ENCODE data around the gene PDF. TPM values are rescaled to one million over a fixed set of nuclear protein-coding genes. Genes with fewer than 3 reads are reported as not detected.

Gene PDF
- total RNA-seq, 3 donors from 2014 or later (not counting 1 experiment from before 2014, with no cell fraction given) = 3.0 to 5.7 (median 4.6) TPM

DNA sequence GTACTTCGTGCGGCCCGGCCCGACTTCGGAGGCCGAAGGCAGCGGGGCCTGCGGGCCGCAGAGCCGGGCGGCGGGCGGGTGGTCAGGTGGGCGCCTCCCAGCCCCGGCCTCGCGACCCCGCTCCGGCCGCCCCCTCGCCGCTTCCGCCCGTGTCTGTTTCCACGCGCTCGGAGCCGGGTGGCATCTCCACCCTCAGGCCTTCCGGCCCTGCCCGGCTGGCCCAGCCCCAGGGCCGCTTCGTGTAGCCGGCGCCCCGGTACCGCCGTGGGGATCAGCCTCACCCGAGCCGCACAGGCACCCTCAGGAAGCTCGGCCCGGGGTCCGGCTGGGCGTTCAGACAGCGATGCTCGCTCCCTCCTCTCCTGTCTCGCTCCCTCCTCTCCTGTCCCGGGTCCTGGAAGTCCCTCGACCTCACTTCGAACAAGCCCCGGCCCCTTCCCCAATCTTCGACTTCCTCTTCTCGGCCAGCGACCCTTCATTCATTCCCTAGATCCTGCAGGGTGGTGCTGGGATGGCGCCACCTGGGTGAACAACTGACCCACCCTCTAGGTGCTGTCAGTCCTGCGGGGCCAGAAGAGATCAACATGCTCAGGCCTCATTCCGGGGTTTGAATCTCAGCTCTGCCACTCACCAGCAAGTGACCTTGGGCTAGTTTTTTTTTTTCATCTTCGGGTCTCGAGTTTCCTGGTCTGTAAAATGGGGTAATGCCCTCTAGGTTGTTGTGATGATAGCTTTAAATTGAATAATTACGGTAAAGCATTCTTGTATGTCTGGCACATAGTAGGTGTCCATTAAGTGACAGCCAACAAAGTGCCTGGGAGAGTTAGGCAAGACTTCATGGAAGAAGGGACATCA, 18.6 kb downstream of the PDF start:
- TF ChIP-seq, protein P1, sequence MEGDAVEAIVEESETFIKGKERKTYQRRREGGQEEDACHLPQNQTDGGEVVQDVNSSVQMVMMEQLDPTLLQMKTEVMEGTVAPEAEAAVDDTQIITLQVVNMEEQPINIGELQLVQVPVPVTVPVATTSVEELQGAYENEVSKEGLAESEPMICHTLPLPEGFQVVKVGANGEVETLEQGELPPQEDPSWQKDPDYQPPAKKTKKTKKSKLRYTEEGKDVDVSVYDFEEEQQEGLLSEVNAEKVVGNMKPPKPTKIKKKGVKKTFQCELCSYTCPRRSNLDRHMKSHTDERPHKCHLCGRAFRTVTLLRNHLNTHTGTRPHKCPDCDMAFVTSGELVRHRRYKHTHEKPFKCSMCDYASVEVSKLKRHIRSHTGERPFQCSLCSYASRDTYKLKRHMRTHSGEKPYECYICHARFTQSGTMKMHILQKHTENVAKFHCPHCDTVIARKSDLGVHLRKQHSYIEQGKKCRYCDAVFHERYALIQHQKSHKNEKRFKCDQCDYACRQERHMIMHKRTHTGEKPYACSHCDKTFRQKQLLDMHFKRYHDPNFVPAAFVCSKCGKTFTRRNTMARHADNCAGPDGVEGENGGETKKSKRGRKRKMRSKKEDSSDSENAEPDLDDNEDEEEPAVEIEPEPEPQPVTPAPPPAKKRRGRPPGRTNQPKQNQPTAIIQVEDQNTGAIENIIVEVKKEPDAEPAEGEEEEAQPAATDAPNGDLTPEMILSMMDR (IDR thresholded peaks at IDR 0.05) = no peak
- peak; percentile 37 to 59 (median 52) for ATAC-seq

DNA sequence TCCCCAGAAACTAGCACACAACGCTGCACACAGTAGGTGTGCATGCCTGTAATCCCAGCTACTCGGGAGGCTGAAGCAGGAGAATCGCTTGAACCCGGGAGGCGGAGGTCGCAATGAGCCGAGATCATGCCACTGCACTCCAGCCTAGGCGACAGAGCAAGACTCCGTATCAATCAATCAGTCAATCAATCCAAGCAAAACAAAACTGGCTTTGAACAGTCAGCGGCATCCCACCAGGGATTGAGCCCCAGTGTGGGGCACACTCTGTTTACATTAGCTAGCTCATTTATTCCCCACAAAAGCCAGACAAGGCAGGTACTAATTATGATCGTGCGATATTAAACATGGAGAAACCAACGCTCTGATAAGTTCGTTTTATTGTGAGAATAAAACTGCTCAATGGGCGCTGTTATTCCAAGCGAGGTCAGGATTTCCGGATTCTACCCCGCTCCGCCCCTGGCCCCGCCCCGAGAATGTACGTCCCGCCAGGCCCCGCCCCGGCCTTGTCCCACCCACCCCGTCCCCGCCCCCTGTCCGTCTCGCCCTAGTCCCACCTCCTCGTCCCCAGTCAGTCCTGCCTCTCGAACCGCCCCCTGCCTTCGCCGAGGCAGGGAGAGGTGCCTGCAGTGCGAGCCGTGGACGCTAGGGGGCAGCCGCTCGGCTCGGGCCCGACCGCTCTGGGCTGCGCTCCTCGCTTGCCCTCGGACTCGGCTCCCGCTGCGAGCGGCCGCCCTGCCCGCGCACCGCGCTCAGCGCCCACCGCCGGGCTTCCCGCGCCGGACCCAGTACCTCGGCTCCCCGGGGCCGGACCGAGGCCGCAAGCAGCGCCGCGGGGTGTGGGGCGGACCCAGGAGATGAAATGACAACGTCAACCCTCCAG, 19.5 kb downstream of the PDF start, which contains the start of gene VPS4A:
Gene VPS4A (plus strand): TSS at position 698 of the 880 bp plus-strand sequence. CDS start 162 bp downstream, at position 860.
- H3K4me1 ChIP-seq (ENCODE audit: control insufficient read depth, insufficient read depth, low read length) = peaks cover 20% of the 10 kb centered on the region
- H3K36me3 ChIP-seq (ENCODE audit: control insufficient read depth, insufficient read depth, low read length) = peaks cover 14% of the 10 kb centered on the region
- peak; percentile 98 for DNase-seq
- no peaks in the 10 kb centered on the region for H3K27me3 ChIP-seq (ENCODE audit: control insufficient read depth, insufficient read depth, low read length)
- peak within 1 kb of the TSS; percentile 98 for H3K4me3 Mint-ChIP-seq
- TF ChIP-seq, protein P1 (IDR thresholded peaks at IDR 0.05) = peak; percentile 85
- no peaks in the 10 kb centered on the region for H3K27me3 Mint-ChIP-seq (ENCODE audit: low read depth in 2 of 2)
- 10% methylated on average over 67 of the region's 70 CpGs for WGBS (ENCODE audit: insufficient coverage)
- ATAC-seq = peak; percentile 95 to 100 (median 97)
- peak within 1 kb of the TSS; percentile 78 for H3K27ac ChIP-seq (ENCODE audit: low read length)
- H3K9me3 ChIP-seq (ENCODE audit: control insufficient read depth, insufficient read depth, low read length) = no peaks in the 10 kb centered on the region
- no peaks in the 10 kb centered on the region for H3K36me3 Mint-ChIP-seq
- no peaks in the 10 kb centered on the region for H3K9me3 Mint-ChIP-seq
- intact Hi-C loops (cut with micrococcal nuclease) = loop anchor here (1.0 kb wide), 1 partner anchor 28 kb away; the partner anchor contains the start of genes COG8 and NIP7
- H3K4me1 Mint-ChIP-seq = peaks cover 21 to 32% of the 10 kb centered on the region in 2 donors
- H3K4me3 ChIP-seq (ENCODE audit: low read length) = peak within 1 kb of the TSS; percentile 55
- peak within 1 kb of the TSS; percentile 90 to 93 for H3K27ac Mint-ChIP-seq

More for the DNA sequence above, 18.6 kb downstream of the PDF start:
- H3K4me1 ChIP-seq (ENCODE audit: control insufficient read depth, insufficient read depth, low read length) = peaks cover 20% of the 10 kb centered on the region
- Mint-ChIP-seq H3K36me3 (no peaks in the 10 kb centered on the region), H3K4me3 (peak overlapping the region; percentile 98), H3K9me3 (no peaks in the 10 kb centered on the region), H3K27me3 (ENCODE audit: low read depth in 2 of 2) (no peaks in the 10 kb centered on the region), H3K27ac (peak overlapping the region; percentile 90 to 93), H3K4me1 (peaks cover 15 to 32% of the 10 kb centered on the region in 2 donors)
- H3K4me3 ChIP-seq (ENCODE audit: low read length) = peak overlapping the region; percentile 49
- peak overlapping the region; percentile 53 for H3K27ac ChIP-seq (ENCODE audit: low read length)
- DNase-seq = peak in 1 of 2 donors; percentile 61
- WGBS (ENCODE audit: insufficient coverage) = 2% methylated on average over 59 of the region's 59 CpGs
- no peaks in the 10 kb centered on the region for H3K27me3 ChIP-seq (ENCODE audit: control insufficient read depth, insufficient read depth, low read length)
- intact Hi-C loops (cut with micrococcal nuclease) = loop anchor here (1.0 kb wide), 1 partner anchor 28 kb away; the partner anchor contains the start of genes COG8 and NIP7
- H3K9me3 ChIP-seq (ENCODE audit: control insufficient read depth, insufficient read depth, low read length) = no peaks in the 10 kb centered on the region
- peaks cover 22% of the 10 kb centered on the region for H3K36me3 ChIP-seq (ENCODE audit: control insufficient read depth, insufficient read depth, low read length)

DNA sequence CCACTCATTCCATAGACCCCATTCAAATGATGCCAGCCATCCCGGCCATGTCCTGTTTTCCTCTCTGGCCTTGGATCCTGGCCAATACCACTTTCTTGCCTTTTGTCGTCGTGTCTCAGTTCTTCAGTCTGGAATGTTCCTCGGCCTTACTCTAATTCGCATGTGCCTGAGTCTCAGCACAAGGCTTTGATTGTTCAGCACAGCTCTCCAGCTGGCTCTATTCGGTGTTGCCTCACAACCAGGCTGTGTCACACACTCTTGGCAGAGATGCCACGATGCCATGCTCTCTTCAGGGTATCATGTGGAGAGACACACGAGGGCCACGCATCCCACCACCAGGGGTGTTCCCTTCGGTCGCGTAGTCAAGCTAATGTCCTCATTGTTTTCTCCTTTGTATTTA, 21.1 kb downstream of the PDF start:
- Histone ChIP-seq H3K27ac (ENCODE audit: low read length) (no peak overlapping the region), H3K4me1 (ENCODE audit: control insufficient read depth, insufficient read depth, low read length) (peaks cover 20% of the 10 kb centered on the region), H3K27me3 (ENCODE audit: control insufficient read depth, insufficient read depth, low read length) (no peaks in the 10 kb centered on the region), H3K4me3 (ENCODE audit: low read length) (no peak overlapping the region), H3K9me3 (ENCODE audit: control insufficient read depth, insufficient read depth, low read length) (no peaks in the 10 kb centered on the region), H3K36me3 (ENCODE audit: control insufficient read depth, insufficient read depth, low read length) (peaks cover under 1% of the 10 kb centered on the region)
- no peaks in the 10 kb centered on the region for H3K27me3 Mint-ChIP-seq (ENCODE audit: low read depth in 2 of 2)
- 93% methylated on average over 11 of the region's 12 CpGs for WGBS (ENCODE audit: insufficient coverage)
- H3K4me3 Mint-ChIP-seq = peak overlapping the region; percentile 31
- H3K36me3 Mint-ChIP-seq = no peaks in the 10 kb centered on the region
- H3K9me3 Mint-ChIP-seq = no peaks in the 10 kb centered on the region
- ATAC-seq (no peak), DNase-seq (no peak)
- TF ChIP-seq, protein P1 (IDR thresholded peaks at IDR 0.05) = no peak
- H3K4me1 Mint-ChIP-seq = peaks cover 21 to 28% of the 10 kb centered on the region in 2 donors
- H3K27ac Mint-ChIP-seq = peak overlapping the region; percentile 7 to 10
- intact Hi-C loops (cut with micrococcal nuclease) = no loop called here

All from natural killer cell (primary cell).